ENCODE data around the gene AK8.

- TF ChIP-seq CTCF (conservative IDR thresholded peaks at IDR 0.05; ENCODE audit: low read depth, low read length) = no peak
- no peak for TF ChIP-seq EZH2 (IDR thresholded peaks at IDR 0.05; ENCODE audit: borderline replicate concordance, low read depth, low read length, poor library complexity, severe bottlenecking)
These were observed 187.4 kb downstream of the AK8 start for GRCh38 chr9:132690696-132691095.
